ENCODE data around the gene JPH2.

DNA sequence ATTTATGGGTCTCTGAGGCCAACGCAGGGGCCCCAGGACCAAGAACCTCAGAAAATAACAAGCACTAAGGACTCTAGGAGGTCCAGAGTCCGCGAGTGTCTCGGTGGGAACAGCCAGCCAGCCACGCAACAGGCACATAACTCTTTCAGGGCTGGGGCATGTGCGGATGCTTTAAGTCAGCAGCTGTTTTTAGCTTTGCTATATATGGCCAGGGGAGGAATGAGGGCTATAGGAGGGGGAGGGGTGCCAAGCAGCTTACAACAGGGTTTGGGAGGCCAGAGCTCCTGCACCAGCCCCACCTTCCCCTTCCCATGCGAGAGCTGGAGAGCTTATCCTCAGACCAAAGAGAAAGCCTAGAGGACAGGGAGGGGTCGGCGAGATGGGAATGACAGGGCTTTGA lies 6.2 kb downstream of the JPH2 start:
- no peak for TF ChIP-seq RARB (CRISPR knock-in tag; IDR thresholded peaks at IDR 0.05)
- TF ChIP-seq, protein P1, sequence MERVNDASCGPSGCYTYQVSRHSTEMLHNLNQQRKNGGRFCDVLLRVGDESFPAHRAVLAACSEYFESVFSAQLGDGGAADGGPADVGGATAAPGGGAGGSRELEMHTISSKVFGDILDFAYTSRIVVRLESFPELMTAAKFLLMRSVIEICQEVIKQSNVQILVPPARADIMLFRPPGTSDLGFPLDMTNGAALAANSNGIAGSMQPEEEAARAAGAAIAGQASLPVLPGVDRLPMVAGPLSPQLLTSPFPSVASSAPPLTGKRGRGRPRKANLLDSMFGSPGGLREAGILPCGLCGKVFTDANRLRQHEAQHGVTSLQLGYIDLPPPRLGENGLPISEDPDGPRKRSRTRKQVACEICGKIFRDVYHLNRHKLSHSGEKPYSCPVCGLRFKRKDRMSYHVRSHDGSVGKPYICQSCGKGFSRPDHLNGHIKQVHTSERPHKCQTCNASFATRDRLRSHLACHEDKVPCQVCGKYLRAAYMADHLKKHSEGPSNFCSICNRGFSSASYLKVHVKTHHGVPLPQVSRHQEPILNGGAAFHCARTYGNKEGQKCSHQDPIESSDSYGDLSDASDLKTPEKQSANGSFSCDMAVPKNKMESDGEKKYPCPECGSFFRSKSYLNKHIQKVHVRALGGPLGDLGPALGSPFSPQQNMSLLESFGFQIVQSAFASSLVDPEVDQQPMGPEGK (CRISPR knock-in tag; IDR thresholded peaks at IDR 0.05; ENCODE audit: borderline replicate concordance): no peak
